ENCODE results near the gene TGM6. TPM values are rescaled to one million over a fixed set of nuclear protein-coding genes. Genes with fewer than 3 reads are reported as not detected.

TGM6 gene
- polyA plus RNA-seq, 1 donor from 2014 or later: not detected

DNA sequence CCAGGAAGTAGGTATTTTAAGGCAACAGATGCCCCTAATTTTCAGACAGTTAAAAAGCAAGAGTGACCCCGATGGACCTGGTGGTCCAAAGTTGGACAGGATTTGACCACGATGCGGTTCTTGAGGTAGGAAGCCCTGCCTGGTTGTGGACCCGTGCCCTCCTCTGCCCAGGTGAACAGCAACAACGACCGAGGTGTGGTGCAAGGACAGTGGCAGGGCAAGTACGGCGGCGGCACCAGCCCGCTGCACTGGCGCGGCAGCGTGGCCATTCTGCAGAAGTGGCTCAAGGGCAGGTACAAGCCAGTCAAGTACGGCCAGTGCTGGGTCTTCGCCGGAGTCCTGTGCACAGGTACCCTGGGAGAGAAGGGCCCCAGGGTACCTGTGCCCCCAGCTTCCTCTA is 18.7 kb downstream of the TGM6 start:
- Histone ChIP-seq H3K27me3 (ENCODE audit: insufficient read depth, low read depth, low read length) (no peaks in the 10 kb centered on the region), H3K27ac (ENCODE audit: low read length) (no peak overlapping the region), H2AFZ (ENCODE audit: low read depth, low read length) (no peak overlapping the region), H3K79me2 (replicated peaks; ENCODE audit: insufficient read depth, low read length) (no peaks in the 10 kb centered on the region), H3K4me2 (ENCODE audit: low read length) (no peak overlapping the region), H4K20me1 (ENCODE audit: insufficient read depth) (no peaks in the 10 kb centered on the region), H3K9me3 (ENCODE audit: low read length) (no peaks in the 10 kb centered on the region), H3K4me3 (ENCODE audit: low read length) (no peak overlapping the region), H3F3A (ENCODE audit: insufficient read depth, low read length, poor library complexity, severe bottlenecking) (no peaks in the 10 kb centered on the region), H3K9me2 (ENCODE audit: insufficient read depth, low read length) (no peaks in the 10 kb centered on the region), H3K36me3 (ENCODE audit: insufficient read depth, low read length) (no peaks in the 10 kb centered on the region), H3K9ac (ENCODE audit: low read length) (no peak overlapping the region)
- TF ChIP-seq EP300 (conservative IDR thresholded peaks at IDR 0.05; ENCODE audit: poor library complexity, severe bottlenecking) (no peak), POLR2AphosphoS5 (IDR thresholded peaks at IDR 0.05) (no peak), MXI1 (conservative IDR thresholded peaks at IDR 0.05; ENCODE audit: poor library complexity, severe bottlenecking) (no peak), RAD21 (conservative IDR thresholded peaks at IDR 0.05) (no peak), TAF1 (IDR thresholded peaks at IDR 0.05; ENCODE audit: low read depth) (no peak), EZH2 (IDR thresholded peaks at IDR 0.05; ENCODE audit: borderline replicate concordance, insufficient read depth, low read length, poor library complexity, severe bottlenecking) (no peak)
- TF ChIP-seq, protein P1, sequence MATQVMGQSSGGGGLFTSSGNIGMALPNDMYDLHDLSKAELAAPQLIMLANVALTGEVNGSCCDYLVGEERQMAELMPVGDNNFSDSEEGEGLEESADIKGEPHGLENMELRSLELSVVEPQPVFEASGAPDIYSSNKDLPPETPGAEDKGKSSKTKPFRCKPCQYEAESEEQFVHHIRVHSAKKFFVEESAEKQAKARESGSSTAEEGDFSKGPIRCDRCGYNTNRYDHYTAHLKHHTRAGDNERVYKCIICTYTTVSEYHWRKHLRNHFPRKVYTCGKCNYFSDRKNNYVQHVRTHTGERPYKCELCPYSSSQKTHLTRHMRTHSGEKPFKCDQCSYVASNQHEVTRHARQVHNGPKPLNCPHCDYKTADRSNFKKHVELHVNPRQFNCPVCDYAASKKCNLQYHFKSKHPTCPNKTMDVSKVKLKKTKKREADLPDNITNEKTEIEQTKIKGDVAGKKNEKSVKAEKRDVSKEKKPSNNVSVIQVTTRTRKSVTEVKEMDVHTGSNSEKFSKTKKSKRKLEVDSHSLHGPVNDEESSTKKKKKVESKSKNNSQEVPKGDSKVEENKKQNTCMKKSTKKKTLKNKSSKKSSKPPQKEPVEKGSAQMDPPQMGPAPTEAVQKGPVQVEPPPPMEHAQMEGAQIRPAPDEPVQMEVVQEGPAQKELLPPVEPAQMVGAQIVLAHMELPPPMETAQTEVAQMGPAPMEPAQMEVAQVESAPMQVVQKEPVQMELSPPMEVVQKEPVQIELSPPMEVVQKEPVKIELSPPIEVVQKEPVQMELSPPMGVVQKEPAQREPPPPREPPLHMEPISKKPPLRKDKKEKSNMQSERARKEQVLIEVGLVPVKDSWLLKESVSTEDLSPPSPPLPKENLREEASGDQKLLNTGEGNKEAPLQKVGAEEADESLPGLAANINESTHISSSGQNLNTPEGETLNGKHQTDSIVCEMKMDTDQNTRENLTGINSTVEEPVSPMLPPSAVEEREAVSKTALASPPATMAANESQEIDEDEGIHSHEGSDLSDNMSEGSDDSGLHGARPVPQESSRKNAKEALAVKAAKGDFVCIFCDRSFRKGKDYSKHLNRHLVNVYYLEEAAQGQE (IDR thresholded peaks at IDR 0.05; ENCODE audit: borderline replicate concordance): no peak

DNA sequence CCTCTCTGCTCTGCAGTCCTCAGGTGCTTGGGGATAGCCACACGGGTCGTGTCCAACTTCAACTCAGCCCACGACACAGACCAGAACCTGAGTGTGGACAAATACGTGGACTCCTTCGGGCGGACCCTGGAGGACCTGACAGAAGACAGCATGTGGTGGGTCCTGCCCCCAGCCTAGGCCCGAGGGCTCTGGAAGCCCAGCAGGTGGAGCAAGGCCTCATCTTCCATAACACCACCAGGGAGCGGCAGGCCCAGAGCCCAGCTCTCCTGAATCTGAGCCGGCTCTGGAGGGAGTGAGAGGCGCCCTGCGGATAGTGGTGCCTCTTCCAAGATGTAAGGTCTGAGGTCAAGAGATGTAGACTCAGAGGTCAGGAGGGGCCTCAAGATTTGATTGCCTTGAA is 19.6 kb downstream of the TGM6 start:
- no peaks in the 10 kb centered on the region for H3K79me2 ChIP-seq (replicated peaks; ENCODE audit: insufficient read depth, low read length)
- no peak overlapping the region for H3K9ac ChIP-seq (ENCODE audit: low read length)
- H4K20me1 ChIP-seq (ENCODE audit: insufficient read depth): no peaks in the 10 kb centered on the region
- H3F3A ChIP-seq (ENCODE audit: insufficient read depth, low read length, poor library complexity, severe bottlenecking): no peaks in the 10 kb centered on the region
- H2AFZ ChIP-seq (ENCODE audit: low read depth, low read length): no peak overlapping the region
- no peaks in the 10 kb centered on the region for H3K9me3 ChIP-seq (ENCODE audit: low read length)
- no peak overlapping the region for H3K4me2 ChIP-seq (ENCODE audit: low read length)
- no peaks in the 10 kb centered on the region for H3K9me2 ChIP-seq (ENCODE audit: insufficient read depth, low read length)
- H3K36me3 ChIP-seq (ENCODE audit: insufficient read depth, low read length): no peaks in the 10 kb centered on the region
- H3K27ac ChIP-seq (ENCODE audit: low read length): no peak overlapping the region
- no peaks in the 10 kb centered on the region for H3K27me3 ChIP-seq (ENCODE audit: insufficient read depth, low read depth, low read length)
- no peak overlapping the region for H3K4me3 ChIP-seq (ENCODE audit: low read length)
- TF ChIP-seq, protein P1 (IDR thresholded peaks at IDR 0.05; ENCODE audit: borderline replicate concordance): no peak
- no peak for TF ChIP-seq MXI1 (conservative IDR thresholded peaks at IDR 0.05; ENCODE audit: poor library complexity, severe bottlenecking)

DNA sequence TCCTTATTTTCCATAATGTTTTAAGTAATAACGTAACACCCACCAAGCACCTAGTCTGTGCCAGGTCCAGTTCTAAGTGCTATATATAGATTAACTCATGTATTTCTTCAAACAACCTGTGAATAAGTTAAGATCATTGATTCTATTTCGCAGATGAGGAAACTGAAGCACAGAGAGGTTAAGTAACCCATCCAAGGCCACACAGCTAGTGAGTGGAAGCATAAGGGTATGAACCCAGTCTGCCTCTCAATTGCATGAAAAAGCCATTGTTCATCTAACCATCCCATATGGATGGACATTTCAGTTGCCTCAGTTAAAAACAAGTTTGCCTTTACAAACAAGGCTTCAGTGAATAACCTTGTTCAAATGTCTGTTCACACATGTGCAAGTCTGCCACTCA is 20.8 kb downstream of the TGM6 start:
- H3K9me2 ChIP-seq (ENCODE audit: insufficient read depth, low read length): no peaks in the 10 kb centered on the region
- no peak overlapping the region for H3K27ac ChIP-seq (ENCODE audit: low read length)
- H4K20me1 ChIP-seq (ENCODE audit: insufficient read depth): no peaks in the 10 kb centered on the region
- TF ChIP-seq MXI1 (conservative IDR thresholded peaks at IDR 0.05; ENCODE audit: poor library complexity, severe bottlenecking) (no peak), SMC3 (conservative IDR thresholded peaks at IDR 0.05; ENCODE audit: poor library complexity) (no peak), RAD21 (conservative IDR thresholded peaks at IDR 0.05) (no peak), TAF1 (IDR thresholded peaks at IDR 0.05; ENCODE audit: low read depth) (no peak), EP300 (conservative IDR thresholded peaks at IDR 0.05; ENCODE audit: poor library complexity, severe bottlenecking) (no peak), POLR2AphosphoS5 (IDR thresholded peaks at IDR 0.05) (no peak)
- TF ChIP-seq, protein P2, sequence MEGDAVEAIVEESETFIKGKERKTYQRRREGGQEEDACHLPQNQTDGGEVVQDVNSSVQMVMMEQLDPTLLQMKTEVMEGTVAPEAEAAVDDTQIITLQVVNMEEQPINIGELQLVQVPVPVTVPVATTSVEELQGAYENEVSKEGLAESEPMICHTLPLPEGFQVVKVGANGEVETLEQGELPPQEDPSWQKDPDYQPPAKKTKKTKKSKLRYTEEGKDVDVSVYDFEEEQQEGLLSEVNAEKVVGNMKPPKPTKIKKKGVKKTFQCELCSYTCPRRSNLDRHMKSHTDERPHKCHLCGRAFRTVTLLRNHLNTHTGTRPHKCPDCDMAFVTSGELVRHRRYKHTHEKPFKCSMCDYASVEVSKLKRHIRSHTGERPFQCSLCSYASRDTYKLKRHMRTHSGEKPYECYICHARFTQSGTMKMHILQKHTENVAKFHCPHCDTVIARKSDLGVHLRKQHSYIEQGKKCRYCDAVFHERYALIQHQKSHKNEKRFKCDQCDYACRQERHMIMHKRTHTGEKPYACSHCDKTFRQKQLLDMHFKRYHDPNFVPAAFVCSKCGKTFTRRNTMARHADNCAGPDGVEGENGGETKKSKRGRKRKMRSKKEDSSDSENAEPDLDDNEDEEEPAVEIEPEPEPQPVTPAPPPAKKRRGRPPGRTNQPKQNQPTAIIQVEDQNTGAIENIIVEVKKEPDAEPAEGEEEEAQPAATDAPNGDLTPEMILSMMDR (IDR thresholded peaks at IDR 0.05; ENCODE audit: poor library complexity, severe bottlenecking): no peak
- TF ChIP-seq, protein P1 (IDR thresholded peaks at IDR 0.05; ENCODE audit: borderline replicate concordance): no peak
- H3K9ac ChIP-seq (ENCODE audit: low read length): no peak overlapping the region
- no peak overlapping the region for H3K4me3 ChIP-seq (ENCODE audit: low read length)
- no peaks in the 10 kb centered on the region for H3F3A ChIP-seq (ENCODE audit: insufficient read depth, low read length, poor library complexity, severe bottlenecking)
- no peak overlapping the region for H3K4me2 ChIP-seq (ENCODE audit: low read length)
- H2AFZ ChIP-seq (ENCODE audit: low read depth, low read length): no peak overlapping the region
- H3K9me3 ChIP-seq (ENCODE audit: low read length): no peaks in the 10 kb centered on the region
- no peaks in the 10 kb centered on the region for H3K36me3 ChIP-seq (ENCODE audit: insufficient read depth, low read length)
- no peaks in the 10 kb centered on the region for H3K27me3 ChIP-seq (ENCODE audit: insufficient read depth, low read depth, low read length)
- H3K79me2 ChIP-seq (replicated peaks; ENCODE audit: insufficient read depth, low read length): no peaks in the 10 kb centered on the region
